Stimulated activated CD8-positive, alpha-beta memory T cell treated with anti-CD3 and anti-CD28 coated beads, Interleukin-4, amount 100 ng/mL, for 24 hours (primary cell): ENCODE results near the gene CFP.

ENCODE experiments used
- DNase-seq: peaks from one replicate; pipeline ENCODE4 v3.0.0-alpha.2; 2020; ENCODE audit warnings: low read depth

Gene CFP

DNA sequence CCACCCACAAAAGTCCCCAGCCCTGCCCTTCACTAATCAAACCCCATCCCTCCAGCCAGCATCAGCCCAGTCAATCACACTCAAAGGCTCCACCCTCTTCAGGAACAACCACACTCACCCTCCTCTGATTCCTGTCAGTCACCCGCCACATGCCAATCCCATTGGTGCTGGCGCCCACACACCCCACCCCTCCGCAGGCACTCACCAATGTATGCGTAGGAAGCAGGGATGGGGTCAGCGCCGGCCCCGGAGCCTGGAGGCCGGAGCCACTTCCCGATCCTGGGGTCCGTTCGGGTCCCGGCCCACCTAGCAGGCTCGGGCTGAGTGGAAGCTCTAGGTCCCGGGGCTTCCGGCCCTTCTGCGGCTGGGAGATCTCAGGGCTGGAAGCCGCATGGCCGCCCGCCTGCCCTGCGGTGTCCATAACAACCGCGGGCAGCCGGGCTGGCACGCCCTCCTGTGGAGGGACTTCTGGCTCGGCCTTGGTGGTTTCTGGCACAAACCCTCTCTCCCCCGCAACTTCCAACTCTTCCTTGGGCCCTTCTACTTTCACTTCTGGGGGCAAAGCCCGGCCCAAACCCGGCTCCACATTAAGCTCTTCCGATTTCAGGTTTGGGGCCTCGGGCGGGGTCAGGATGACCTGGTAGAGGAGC is 7.9 kb upstream of the CFP start:
- DNase-seq, result no peak

DNA sequence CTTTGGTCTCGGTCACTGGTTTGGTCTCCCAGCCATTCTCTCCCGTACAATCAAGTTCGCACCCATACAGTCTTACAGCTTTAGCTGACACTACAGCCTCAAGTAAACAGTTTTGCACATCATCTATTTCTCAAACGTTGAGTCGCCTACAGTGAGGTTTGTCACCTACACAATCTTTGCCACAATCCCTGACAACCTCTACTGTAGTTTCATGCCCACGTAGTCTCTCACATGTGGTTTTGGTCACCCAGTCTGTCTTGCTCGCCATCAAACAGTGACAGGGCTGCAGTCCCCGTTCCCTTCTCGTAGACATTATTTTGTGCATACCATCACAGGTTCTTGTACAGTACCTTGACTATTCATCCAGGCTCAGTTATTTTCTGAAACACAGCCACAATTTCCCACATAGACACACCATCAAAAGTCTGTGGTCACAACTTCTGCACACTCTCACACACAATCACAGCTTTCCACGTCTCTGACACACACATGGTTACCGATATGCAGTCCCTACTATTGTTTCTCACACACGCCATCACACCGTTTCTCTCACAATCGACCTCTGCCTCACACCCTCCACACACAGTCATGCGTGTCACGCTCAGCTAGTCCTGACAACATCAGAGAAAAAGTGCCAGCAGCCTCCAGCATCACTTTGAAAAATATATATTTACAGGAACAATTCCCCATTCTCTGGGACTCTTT is 5.3 kb upstream of the CFP start:
- DNase-seq, result no peak

DNA sequence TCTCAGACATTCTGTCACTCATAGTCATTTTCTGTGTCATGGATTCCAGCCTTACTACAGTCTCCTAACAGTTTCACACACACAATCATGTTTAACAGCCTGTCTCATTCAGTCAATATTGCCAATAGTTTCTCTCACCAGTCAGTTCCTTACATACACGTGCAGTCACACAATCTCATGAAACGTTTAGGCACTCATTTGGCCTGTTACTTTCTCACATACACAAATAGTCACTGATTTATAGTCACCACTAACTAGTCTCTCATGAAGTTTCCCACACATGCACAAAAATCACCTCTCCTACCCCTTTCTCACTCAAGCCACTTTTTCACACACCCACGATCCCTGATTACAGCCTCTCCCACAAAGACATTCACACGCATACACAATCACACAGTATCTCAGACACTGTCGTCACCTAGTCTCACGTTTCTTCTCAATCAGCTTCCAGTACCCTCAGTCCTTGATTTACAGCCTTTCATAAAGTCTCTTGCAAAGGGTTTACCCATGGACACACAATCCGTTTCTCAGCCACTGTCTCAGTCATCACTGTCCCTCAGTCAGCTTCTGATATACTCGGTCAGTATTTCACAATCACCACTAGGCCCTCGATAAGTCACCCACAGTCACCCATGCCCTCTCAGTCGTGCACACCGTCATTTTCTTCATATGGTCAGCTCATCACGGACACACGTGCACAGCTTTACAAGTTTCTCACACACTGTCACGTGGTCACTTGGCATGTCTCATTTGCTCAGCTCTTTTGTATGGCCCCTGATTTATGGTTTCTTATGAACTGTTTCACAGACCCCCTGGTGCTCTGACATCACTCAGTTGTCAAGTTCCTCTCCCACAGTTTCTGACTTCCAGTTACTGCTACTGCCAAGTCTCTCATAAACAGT is 4.2 kb upstream of the CFP start:
- DNase-seq, result no peak

DNA sequence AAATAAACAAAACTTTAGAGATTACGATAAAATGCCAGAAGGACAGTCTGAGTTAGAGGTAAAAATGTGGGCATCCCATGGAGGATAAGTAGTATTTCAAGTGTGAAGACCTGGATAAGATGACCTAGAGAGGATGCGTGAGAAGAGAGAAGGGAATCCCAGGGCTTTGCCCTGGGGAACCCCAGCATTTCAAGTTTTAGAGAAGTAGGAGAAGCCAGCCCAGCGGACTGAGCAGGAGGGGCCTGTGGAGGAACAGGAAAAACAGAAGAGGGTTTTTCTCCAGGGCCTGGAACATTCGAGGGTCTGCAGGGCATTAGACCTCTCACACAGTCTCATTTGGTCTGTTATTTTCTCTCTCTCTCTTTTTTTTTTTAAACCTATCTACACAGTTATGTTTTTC is 2.9 kb upstream of the CFP start:
- no peak for DNase-seq

DNA sequence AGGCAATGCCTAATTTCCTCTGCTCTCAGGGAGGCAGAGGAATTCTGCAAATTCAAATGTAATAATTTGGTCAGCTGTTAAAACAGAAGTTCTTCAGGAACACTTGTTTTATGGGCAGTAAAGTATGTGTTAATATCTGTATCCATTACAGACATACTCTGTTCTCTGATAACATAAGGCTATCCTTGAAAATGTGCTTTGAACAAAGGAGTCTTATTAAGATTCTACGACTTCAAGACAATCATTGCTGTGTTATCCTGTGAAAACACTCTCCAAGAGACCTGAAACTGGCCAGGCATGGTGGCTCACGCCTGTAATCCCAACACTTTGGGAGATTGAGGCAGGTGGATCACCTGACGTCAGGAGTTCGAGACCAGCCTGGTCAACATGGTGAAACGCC is 1.9 kb upstream of the CFP start:
- no peak for DNase-seq

DNA sequence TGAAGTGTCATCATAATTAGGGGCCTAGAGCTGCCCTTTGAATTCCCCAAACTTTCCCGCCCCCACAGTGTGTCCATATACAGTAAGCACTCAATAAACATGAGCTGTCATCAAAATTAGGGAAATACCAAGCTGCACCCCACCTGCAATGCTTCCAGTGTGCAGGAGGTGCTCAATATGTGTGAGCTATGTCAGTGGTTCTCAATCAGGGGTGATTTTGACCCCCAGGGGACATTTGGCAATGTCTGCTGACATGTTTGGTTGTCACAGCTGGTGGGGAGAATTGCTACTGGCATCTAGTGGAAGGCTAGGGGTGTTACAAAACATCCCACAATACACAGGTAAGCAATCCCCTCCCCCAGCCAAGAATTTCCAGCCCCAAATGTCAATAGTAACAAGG is 748 bp downstream of the CFP start:
- no peak for DNase-seq

DNA sequence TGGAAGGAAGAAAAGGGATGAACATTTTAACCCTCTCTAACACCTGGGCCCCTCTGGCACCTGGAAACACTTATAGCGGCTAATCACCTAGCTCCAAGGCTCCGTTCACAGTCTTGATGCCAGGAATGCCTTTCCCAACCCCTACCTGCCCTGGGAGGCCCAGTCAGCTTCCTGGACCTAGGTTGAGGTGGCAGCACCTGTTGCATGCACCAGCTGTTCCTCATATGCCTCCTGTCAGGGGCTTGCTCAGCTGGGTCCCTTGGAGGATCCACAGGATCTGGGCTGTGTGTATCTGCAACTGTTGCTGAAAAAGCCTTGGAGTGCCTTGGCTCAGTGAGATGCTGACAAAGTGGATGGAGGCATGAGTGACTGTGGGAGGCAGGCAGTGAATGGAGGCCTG is 4.4 kb downstream of the CFP start:
- DNase-seq, result no peak

DNA sequence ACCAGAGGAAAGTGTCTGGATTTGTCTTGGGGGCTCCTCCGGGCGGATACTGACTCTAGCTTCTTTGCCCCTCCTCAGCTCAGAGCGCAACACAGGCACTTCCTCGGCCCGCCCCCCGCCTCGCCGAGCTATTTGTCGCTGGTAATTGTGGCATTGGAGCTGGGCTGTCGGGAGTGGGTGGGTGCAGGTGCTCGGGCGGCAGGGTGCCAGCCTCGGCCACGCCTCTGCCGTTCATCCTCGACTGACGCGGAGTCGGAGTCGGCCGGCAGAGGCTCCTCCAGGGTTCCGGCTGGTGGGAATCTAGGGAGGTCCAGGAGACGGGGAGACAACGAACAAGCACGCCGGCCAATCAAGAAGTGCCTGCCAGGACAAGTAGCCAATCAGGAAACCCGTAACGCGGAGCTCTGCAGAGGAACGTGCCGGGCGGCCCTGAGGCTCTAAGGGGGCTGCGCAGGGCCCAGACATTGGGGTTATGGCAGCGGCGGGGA is 6.1 kb downstream of the CFP start:
- no peak for DNase-seq

DNA sequence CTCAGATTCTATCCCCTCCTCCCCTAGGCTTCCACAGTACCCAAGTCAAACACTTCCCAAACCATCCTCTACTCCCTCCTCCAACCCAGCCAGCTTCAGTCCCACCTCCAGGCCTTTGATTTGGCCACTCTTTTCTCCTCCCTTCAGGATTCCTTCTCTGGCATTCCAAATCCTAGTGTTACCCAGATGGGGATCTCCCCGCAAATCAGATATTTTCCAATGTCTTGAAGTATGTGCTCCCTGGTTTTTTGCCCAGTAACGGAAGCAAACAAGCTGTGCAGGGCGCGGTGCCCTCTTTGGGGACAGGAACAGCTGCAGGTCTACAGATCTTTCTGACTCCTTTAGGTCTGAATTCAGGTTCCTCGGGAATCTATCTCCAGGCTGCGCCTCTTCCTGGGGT is 7.9 kb downstream of the CFP start:
- no peak for DNase-seq

DNA sequence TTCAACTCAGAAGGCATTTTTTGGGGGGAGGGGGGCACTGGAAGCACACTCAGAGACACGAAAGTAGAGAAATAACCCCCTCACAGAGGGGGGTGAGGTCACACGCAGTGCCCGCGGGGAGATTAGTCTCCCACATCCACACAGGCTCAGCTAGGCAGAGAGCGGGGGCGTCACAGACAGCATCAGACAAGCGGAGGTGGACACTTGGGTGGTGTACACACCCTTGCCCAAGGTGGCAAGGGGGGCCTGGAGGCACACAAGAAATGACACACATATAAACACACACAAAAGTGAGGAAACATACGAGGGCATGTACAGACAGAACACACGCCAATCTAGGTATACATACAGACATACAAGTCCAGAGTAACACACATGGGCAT is 9.4 kb downstream of the CFP start:
- DNase-seq, result no peak

DNA sequence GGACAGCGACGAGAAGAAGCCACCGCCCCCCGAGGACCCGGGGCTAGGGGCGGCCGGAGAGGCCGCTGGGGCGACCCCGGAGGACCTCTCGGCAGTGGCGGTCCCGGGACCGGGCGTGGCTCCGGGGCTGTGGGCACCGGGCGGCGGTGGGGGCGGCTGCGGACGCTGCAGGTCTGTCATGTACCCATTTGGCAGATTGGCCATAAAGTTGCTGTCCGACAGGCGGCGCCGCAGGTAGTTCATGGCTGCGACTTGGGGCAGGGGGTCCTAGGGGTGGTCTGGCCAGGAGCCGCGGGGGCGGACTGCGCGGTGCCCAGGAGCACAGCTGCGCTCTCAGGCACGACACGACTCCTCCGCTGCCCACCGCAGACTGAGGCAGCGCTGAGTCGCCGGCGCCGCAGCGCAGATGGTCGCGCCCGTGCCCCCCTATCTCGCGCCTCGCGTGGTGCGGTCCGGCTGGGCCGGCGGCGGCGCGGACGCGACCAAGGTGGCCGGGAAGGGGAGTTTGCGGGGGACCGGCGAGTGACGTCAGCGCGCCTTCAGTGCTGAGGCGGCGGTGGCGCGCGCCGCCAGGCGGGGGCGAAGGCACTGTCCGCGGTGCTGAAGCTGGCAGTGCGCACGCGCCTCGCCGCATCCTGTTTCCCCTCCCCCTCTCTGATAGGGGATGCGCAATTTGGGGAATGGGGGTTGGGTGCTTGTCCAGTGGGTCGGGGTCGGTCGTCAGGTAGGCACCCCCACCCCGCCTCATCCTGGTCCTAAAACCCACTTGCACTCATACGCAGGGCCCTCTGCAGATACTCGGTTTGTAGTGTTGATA is 10.0 kb downstream of the CFP start, which contains the start of gene SYN1:
Gene SYN1, minus strand, starts transcription at position 372 of the 817 bp plus-strand sequence. Its CDS starts 129 bp downstream, at position 243.
- DNase-seq, result peak; percentile 70

DNA sequence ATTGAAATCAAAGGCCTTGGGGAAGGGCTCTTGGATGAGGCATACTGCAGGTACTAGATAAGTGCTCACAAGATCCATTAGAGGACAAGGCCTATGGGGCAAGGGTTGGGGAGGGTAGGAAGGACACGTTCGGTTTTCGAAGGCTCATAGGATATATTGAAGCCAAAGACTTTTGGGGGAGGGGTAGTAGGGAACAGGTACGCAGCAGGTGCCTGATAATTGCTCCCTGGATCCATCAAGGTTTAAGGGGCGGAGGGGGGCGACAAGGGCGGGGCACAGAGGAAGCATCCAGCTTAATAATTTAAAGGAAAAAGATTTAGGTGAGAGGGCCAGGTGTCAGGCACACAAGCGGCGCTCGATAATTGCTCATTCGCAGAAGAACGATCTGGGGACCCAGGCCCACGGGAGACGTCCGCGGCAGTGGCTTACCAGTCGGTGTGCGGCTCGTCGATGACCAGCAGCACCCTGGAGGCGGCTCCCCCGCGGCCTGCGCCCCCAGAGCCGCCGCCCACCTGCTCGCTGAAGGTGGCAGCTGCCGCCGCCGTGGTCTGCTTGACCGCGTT is 10.7 kb downstream of the CFP start:
- no peak for DNase-seq

DNA sequence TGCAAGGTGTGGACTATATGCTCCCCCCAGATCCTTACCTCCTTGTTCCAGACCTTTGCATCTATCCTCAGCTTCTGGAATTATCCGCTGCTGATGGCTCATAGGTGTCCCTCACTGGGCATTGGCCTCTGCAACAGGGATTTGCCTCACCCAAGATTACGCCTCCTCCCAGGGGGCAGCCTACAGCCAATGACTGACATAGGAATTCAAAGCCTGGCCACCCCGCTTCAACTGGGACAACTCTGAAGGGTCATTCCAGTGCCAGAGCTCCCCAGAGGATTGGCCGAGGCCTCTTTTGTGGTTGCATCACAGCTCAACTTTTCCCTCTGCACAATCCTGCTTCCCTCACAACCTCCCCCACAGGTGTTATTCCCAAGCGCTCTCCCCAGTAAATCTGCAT is 15.1 kb downstream of the CFP start:
- no peak for DNase-seq

DNA sequence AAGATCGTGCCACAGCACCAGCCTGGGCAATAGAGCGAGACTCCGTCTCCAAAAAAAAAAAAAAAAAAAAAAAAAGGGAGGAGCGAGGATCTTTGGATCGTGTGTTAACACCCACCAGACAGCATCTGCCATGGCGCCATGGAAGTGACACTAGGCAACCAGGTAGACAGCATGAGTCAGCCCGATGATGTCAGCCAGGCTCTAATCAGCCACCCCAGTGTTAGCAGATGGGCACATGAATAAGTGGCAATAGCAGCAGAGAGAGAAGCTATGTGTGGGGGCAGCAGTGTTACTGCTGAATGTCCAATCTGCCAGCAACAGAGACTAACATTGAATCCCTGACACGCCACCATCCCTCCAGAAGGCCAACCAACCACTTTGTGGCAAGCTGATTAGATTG is 16.6 kb downstream of the CFP start:
- DNase-seq, result no peak

DNA sequence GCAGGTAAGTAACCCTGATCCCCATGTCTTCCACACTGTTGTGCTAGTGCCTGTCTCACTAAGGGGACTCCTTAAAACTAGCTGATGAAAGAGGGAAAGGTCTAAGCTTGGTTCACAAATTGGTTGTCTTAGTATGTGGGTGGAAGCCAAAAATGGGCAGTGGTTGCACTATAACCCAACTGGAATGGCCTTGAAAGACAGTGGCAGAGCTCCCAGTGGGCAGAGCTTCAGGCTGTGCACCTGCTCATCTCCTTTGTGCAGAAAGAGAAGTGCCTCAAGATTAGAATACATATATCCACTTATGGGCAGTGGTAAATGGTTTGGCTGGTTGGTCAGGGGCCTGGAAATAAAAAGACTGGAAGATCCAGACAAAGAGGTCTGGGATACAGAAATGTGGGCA is 17.3 kb downstream of the CFP start:
- no peak for DNase-seq

DNA sequence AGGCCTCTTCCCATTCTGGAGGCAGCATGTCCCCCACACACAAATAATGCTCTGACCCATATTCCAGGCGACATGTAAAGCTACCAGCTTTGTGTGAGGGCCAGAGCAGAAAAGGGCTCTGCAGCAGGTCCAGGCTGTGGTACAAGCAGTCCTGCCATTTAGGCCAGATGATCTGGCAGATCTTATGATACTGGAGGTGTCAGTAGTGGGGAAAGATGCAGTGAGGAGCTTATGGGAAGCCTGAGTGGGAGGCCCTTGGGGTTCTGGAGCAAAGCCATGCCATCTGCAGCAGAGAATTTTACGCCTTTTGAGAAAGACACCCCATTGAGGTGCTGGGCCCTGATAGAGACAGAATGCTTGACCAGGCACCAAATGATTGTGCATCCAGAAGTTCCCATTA is 17.8 kb downstream of the CFP start:
- no peak for DNase-seq

DNA sequence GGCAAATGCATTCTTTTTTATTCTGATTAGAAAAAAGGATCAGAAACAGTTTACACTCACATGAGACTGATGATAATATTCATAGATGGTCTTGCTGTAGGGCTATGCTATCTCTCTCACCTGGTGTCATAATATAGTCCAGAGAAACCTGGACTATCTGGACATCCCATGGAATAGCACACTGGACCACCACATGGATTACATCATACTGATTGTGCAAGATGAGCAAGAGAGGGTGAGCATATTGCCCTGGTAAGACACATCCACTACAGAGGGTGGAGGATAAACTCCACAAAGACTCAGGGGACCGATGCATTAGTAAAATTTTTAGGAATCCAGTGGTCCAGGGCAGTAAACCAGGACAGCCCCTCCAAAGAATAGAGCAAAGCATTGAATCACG is 18.2 kb downstream of the CFP start:
- DNase-seq, result no peak

DNA sequence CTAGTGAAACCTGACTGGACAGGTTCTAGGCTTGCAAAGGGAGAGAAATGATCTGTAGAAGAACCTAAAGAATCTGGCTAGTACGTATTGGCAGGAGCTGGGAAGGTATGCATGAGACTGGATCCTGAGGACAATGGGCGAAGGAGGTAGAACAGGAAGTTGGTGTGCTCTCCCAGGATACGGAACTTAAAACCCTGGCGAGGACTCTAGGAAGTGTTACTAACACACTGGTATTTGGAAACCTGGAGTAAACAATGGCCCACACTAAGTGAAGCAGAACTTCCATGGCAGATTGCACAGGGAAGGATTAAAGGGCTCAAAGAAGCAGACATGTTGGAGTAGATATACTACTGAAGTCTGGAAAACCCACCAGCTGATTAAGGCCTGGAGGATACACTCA is 19.2 kb downstream of the CFP start:
- DNase-seq, result no peak

DNA sequence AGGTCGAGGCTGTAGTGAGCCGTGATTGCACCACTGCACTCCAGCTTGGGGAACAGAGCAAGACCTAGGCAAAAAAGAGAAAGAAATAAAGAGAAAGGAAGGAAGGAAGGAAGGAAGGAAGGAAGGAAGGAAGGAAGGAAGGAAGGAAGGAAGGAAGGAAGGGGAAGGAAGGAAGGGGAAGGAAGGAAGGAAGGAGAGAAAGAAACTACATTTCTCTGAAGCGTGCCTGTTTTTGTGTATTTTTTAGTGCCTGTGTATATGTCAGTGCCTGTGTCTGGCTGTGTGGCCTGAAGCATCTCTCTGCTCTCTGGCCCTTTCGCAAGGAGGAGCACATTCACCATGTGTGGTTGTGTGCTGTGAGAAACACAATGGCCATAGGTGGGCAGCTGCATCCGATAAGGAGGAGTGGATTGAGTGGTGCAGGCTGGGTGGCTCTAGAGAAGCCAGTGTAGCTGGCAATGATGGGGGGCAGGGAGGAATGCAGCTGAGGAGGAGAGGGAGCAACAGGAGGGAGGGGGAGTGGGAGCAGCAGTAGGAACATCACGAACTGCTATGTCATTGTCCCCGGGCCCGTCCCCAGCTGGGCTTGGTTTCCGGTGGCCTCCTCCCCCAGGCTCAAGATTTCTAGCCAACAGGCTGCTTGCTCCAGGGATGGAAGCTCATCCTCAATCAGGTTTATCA is 21.5 kb downstream of the CFP start:
- no peak for DNase-seq

DNA sequence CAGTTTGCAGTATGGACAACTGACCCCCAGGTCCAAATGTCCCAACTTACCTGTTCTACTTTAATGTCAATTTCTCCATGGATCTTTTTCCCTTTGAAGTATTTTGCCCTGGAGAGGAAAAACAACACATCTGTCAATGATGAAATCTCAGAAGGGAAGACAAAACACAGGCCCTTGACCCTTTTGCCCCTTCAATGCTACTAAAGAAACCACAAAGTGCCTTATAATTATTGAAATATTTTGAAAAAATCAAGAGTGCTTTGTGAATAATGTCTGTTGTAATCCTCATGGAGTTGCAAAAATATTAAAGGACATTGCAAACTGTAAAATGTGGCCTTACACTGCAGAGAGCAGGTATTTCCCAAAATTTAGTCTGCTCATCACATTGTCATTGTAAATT is 22.6 kb downstream of the CFP start:
- DNase-seq, result no peak

DNA sequence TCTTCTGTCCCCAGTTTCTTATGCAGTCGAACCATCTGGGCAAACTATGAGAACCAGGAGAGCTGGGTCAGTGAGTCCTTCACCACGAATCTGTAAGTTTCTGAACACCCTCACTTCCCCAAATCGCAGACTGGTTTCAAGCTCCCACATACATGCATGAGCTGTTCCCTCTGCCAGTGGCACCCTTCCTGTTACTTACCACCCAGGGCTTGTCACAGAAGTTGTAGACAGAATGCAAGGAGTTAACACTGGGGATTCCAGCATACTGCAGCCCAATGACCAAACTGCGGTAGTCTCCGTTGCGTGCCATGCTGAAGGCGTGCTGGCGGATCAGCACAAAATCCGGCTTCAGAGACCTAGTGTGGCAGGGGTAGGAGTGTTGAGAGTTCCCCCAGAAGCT is 24.7 kb downstream of the CFP start:
- DNase-seq, result no peak
